NCI-H2196 (cell line): ENCODE measurements around the gene RBFA.

Experiments
- DNase-seq: peaks from one replicate; lab custom pipeline; 2025; ENCODE audit not compliant: unreplicated experiment; lab: John Stamatoyannopoulos, UW

Gene RBFA

GRCh38 chr18:80070825-80071224 is 36.6 kb downstream of the RBFA start:
- no peak for DNase-seq

- DNase-seq: no peak
These were observed 39.9 kb downstream of the RBFA start for GRCh38 chr18:80074183-80074582.

GRCh38 chr18:80074697-80075096 is 40.5 kb downstream of the RBFA start:
- DNase-seq: no peak

- DNase-seq: no peak
These were observed 41.7 kb downstream of the RBFA start for GRCh38 chr18:80075940-80076339.

- no peak for DNase-seq
These were observed 42.1 kb downstream of the RBFA start for GRCh38 chr18:80076379-80076778.

GRCh38 chr18:80077873-80078272 is 43.6 kb downstream of the RBFA start:
- DNase-seq: no peak
